HepG2 (cell line): ENCODE data around the gene WWC2. TPM values are rescaled to one million over a fixed set of nuclear protein-coding genes. Genes with fewer than 3 reads are reported as not detected.
A peak's percentile ranks its signal among the peaks of the same experiment; 100 is the strongest.

Source experiments
- CAMTA2 ChIP-seq: sonication (generic); formaldehyde crosslinking; IDR thresholded peaks from 2 replicates; pipeline ENCODE4 v1.4.0; 2020; ENCODE audit warnings: mild to moderate bottlenecking, missing genetic modification reagents, borderline replicate concordance
- CBFB ChIP-seq: sonication (generic); formaldehyde crosslinking; IDR thresholded peaks from 2 replicates; pipeline ENCODE4 v1.4.0; 2020; ENCODE audit warnings: missing genetic modification reagents
- CHD2 ChIP-seq: IDR thresholded peaks from 2 replicates; pipeline ENCODE4 v1.6.1; 2011; ENCODE audit warnings: low read depth, low read length, improper control_type of control experiment
- DPF2 ChIP-seq: sonication (generic); formaldehyde crosslinking; IDR thresholded peaks from 2 replicates; pipeline ENCODE4 v1.4.0; 2020; ENCODE audit warnings: mild to moderate bottlenecking, low read depth, missing genetic modification reagents, borderline replicate concordance
- FOXA3 ChIP-seq: IDR thresholded peaks from 2 replicates; pipeline ENCODE4 v1.6.1; 2016; ENCODE audit warnings: missing genetic modification reagents, missing compliant biosample characterization
- HIVEP1 ChIP-seq: sonication (generic); formaldehyde crosslinking; IDR thresholded peaks from 2 replicates; pipeline ENCODE4 v1.4.0; 2020; ENCODE audit warnings: mild to moderate bottlenecking, missing genetic modification reagents
- MBD4 ChIP-seq: IDR thresholded peaks from 2 replicates; pipeline ENCODE4 v1.6.1; 2012; ENCODE audit warnings: low read length, inconsistent platforms, borderline replicate concordance
- MEIS2 ChIP-seq: sonication (generic); formaldehyde crosslinking; IDR thresholded peaks from 2 replicates; pipeline ENCODE4 v1.9.0; 2021; ENCODE audit warnings: mild to moderate bottlenecking, missing genetic modification reagents
- NCOA1 ChIP-seq: sonication (generic); formaldehyde crosslinking; IDR thresholded peaks from 2 replicates; pipeline ENCODE4 v1.9.0; 2021; ENCODE audit warnings: missing genetic modification reagents
- NFKBIZ ChIP-seq: IDR thresholded peaks from 2 replicates; pipeline ENCODE4 v1.6.1; 2018; ENCODE audit warnings: missing genetic modification reagents, missing compliant biosample characterization
- PAX8 ChIP-seq: sonication (generic); formaldehyde crosslinking; IDR thresholded peaks from 2 replicates; pipeline ENCODE4 v1.8.0; 2022; ENCODE audit warnings: mild to moderate bottlenecking, missing genetic modification reagents, borderline replicate concordance
- RBFOX2 ChIP-seq: fragments of 200-400 bp; formaldehyde crosslinking; IDR thresholded peaks from 2 replicates; pipeline ENCODE4 v1.6.1; 2017; ENCODE audit warnings: low read depth, mild to moderate bottlenecking, low read length
- RFX3 ChIP-seq: IDR thresholded peaks from 2 replicates; pipeline ENCODE4 v1.6.1; 2016; ENCODE audit warnings: missing biosample characterization, missing genetic modification reagents
- SIX4 ChIP-seq: sonication (generic); formaldehyde crosslinking; IDR thresholded peaks from 2 replicates; pipeline ENCODE4 v1.4.0; 2020; ENCODE audit warnings: missing genetic modification reagents
- ZFP36L2 ChIP-seq: sonication (generic); formaldehyde crosslinking; IDR thresholded peaks from 2 replicates; pipeline ENCODE4 v1.4.0; 2020; ENCODE audit warnings: missing genetic modification reagents
- ZFP41 ChIP-seq: sonication (generic); formaldehyde crosslinking; IDR thresholded peaks from 2 replicates; pipeline ENCODE4 v1.4.0; 2020; ENCODE audit warnings: mild to moderate bottlenecking, missing genetic modification reagents, borderline replicate concordance
- ZNF253 ChIP-seq: sonication (generic); formaldehyde crosslinking; IDR thresholded peaks from 2 replicates; pipeline ENCODE4 v1.8.0; 2022; ENCODE audit warnings: mild to moderate bottlenecking, missing genetic modification reagents, borderline replicate concordance
- ZNF317 ChIP-seq: sonication (generic); formaldehyde crosslinking; IDR thresholded peaks from 2 replicates; pipeline ENCODE4 v1.5.0; 2020; ENCODE audit warnings: mild to moderate bottlenecking, missing genetic modification reagents
- ZNF451 ChIP-seq: sonication (generic); formaldehyde crosslinking; IDR thresholded peaks from 2 replicates; pipeline ENCODE4 v1.5.0; 2020; ENCODE audit warnings: mild to moderate bottlenecking, missing genetic modification reagents
- ZNF552 ChIP-seq: sonication (generic); formaldehyde crosslinking; IDR thresholded peaks from 2 replicates; pipeline ENCODE4 v1.9.0; 2022; ENCODE audit warnings: missing genetic modification reagents, mild to moderate bottlenecking, borderline replicate concordance
- ZNF614 ChIP-seq: IDR thresholded peaks from 2 replicates; pipeline ENCODE4 v1.6.1; 2018; ENCODE audit warnings: missing biosample characterization, missing genetic modification reagents, inconsistent platforms, borderline replicate concordance
- ZNF720 ChIP-seq: sonication (generic); formaldehyde crosslinking; IDR thresholded peaks from 2 replicates; pipeline ENCODE4 v1.4.0; 2020; ENCODE audit warnings: missing genetic modification reagents
- polyA plus RNA-seq, 8 experiments: library from polyadenylated mRNA; depleted of rRNA in 3 of 8; stranded (reverse) in 7 of 8; unstranded in 1 of 8; fragments of >200 nt; fragmentation: Illumina TruSeq in 4 of 8; extraction: Trizol in 4 of 8; gene quantifications; 2 replicates each; pipeline versions ENCODE4 v1.2.1 to v1.2.3, GENCODE V29; 2011 to 2016; ENCODE audit warnings: low read depth in 4 of 8, missing spikeins in 1 of 8, mixed read lengths in 1 of 8; ENCODE audit not compliant: insufficient read depth in 1 of 8
- total RNA-seq, 5 experiments: library from RNA; depleted of rRNA; stranded (reverse); fragments of >200 nt; fragmentation: Illumina TruSeq; extraction: Trizol; gene quantifications; 2 replicates each; pipeline ENCODE4 v1.2.3, GENCODE V29; 2016; ENCODE audit warnings: low read depth in 1 of 5
- TF ChIP-seq, protein P1 (sequence below): IDR thresholded peaks from 2 replicates; pipeline ENCODE4 v1.6.1; 2016
- TF ChIP-seq, protein P2 (sequence below): IDR thresholded peaks from 2 replicates; pipeline ENCODE4 v1.6.1; 2016; ENCODE audit warnings: missing compliant biosample characterization, missing genetic modification reagents, borderline replicate concordance
- TF ChIP-seq, protein P3 (sequence below): sonication (generic); formaldehyde crosslinking; IDR thresholded peaks from 2 replicates; pipeline ENCODE4 v1.4.0; 2020; ENCODE audit warnings: low read depth, mild to moderate bottlenecking, missing genetic modification reagents
- TF ChIP-seq, protein P4 (sequence below): sonication (generic); formaldehyde crosslinking; IDR thresholded peaks from 2 replicates; pipeline ENCODE4 v1.4.0; 2020; ENCODE audit warnings: missing genetic modification reagents

The WWC2 gene
- total and polyA plus RNA-seq, 2 of the 13 experiments (the other 11 are each of a cell fraction or from before 2014, with no cell fraction given): 40.0 to 50.1 TPM

DNA sequence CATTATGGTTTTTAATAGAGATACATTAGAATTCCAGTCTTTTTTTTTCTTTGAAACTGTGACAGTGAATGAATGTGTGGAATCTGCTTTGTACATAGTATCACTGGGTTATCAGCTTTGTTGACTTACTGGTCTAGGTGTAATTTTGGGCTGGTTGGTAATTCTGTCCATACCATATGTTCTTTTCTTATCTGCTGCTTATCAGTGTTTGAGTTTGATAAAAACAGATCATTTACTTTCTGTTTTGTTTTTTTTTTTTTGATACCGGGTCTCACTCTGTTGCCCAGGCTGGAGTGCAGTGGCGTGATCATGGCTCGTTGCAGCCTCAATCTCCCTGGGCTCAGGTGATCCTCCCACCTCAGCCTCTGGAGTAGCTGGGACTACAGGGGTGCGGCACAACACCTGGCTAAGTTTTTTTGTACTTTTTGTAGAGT is 12.4 kb downstream of the WWC2 start (continued):
- TF ChIP-seq, protein P1, sequence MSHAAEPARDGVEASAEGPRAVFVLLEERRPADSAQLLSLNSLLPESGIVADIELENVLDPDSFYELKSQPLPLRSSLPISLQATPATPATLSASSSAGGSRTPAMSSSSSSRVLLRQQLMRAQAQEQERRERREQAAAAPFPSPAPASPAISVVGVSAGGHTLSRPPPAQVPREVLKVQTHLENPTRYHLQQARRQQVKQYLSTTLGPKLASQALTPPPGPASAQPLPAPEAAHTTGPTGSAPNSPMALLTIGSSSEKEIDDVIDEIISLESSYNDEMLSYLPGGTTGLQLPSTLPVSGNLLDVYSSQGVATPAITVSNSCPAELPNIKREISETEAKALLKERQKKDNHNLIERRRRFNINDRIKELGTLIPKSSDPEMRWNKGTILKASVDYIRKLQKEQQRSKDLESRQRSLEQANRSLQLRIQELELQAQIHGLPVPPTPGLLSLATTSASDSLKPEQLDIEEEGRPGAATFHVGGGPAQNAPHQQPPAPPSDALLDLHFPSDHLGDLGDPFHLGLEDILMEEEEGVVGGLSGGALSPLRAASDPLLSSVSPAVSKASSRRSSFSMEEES (CRISPR knock-in tag): peak; percentile 27; the same call in 1 of the 2 replicates
- TF ChIP-seq MBD4 (no peak), MEIS2 (no peak), CBFB (CRISPR knock-in tag) (no peak), ZNF451 (CRISPR knock-in tag) (no peak), RFX3 (CRISPR knock-in tag) (no peak), ZNF720 (CRISPR knock-in tag) (no peak), CHD2 (no peak), ZNF253 (CRISPR knock-in tag) (no peak), ZFP41 (CRISPR knock-in tag) (no peak), HIVEP1 (CRISPR knock-in tag) (no peak), FOXA3 (CRISPR knock-in tag) (peak; percentile 94), NFKBIZ (CRISPR knock-in tag) (no peak), ZFP36L2 (CRISPR knock-in tag) (no peak), ZNF317 (CRISPR knock-in tag) (no peak), DPF2 (CRISPR knock-in tag) (peak; percentile 76), ZNF552 (no peak), CAMTA2 (CRISPR knock-in tag) (no peak), SIX4 (peak; percentile 48; the same call in 1 of the 2 replicates), ZNF614 (CRISPR knock-in tag) (peak; percentile 39; the same call in 1 of the 2 replicates), PAX8 (no peak), NCOA1 (no peak), RBFOX2 (no peak)
- TF ChIP-seq, protein P2, sequence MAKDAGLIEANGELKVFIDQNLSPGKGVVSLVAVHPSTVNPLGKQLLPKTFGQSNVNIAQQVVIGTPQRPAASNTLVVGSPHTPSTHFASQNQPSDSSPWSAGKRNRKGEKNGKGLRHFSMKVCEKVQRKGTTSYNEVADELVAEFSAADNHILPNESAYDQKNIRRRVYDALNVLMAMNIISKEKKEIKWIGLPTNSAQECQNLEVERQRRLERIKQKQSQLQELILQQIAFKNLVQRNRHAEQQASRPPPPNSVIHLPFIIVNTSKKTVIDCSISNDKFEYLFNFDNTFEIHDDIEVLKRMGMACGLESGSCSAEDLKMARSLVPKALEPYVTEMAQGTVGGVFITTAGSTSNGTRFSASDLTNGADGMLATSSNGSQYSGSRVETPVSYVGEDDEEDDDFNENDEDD (CRISPR knock-in tag): no peak
- TF ChIP-seq, protein P3, sequence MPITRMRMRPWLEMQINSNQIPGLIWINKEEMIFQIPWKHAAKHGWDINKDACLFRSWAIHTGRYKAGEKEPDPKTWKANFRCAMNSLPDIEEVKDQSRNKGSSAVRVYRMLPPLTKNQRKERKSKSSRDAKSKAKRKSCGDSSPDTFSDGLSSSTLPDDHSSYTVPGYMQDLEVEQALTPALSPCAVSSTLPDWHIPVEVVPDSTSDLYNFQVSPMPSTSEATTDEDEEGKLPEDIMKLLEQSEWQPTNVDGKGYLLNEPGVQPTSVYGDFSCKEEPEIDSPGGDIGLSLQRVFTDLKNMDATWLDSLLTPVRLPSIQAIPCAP (CRISPR knock-in tag): no peak
- TF ChIP-seq, protein P4, sequence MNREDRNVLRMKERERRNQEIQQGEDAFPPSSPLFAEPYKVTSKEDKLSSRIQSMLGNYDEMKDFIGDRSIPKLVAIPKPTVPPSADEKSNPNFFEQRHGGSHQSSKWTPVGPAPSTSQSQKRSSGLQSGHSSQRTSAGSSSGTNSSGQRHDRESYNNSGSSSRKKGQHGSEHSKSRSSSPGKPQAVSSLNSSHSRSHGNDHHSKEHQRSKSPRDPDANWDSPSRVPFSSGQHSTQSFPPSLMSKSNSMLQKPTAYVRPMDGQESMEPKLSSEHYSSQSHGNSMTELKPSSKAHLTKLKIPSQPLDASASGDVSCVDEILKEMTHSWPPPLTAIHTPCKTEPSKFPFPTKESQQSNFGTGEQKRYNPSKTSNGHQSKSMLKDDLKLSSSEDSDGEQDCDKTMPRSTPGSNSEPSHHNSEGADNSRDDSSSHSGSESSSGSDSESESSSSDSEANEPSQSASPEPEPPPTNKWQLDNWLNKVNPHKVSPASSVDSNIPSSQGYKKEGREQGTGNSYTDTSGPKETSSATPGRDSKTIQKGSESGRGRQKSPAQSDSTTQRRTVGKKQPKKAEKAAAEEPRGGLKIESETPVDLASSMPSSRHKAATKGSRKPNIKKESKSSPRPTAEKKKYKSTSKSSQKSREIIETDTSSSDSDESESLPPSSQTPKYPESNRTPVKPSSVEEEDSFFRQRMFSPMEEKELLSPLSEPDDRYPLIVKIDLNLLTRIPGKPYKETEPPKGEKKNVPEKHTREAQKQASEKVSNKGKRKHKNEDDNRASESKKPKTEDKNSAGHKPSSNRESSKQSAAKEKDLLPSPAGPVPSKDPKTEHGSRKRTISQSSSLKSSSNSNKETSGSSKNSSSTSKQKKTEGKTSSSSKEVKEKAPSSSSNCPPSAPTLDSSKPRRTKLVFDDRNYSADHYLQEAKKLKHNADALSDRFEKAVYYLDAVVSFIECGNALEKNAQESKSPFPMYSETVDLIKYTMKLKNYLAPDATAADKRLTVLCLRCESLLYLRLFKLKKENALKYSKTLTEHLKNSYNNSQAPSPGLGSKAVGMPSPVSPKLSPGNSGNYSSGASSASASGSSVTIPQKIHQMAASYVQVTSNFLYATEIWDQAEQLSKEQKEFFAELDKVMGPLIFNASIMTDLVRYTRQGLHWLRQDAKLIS (CRISPR knock-in tag): no peak
